ENCODE results near the gene CXorf49B.

CXorf49B gene

DNA sequence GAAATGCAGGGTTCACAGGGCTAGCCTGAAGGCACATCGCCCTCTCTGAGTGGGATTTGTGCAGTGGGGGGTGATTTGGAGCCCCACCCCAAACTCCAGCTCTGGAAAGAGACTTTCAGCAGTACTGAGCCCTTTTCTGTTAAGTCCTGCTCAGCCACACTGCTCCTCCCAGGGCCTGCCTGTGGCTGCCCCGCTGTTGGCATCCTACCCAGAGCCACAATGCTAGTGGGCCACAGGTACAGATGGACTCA, 52.7 kb downstream of the CXorf49B start:
- no peak for DNase-seq (ENCODE audit: low spot score)
